Myocyte (in vitro differentiated cells): ENCODE data around the gene POMGNT1. TPM values are rescaled to one million over a fixed set of nuclear protein-coding genes. Genes with fewer than 3 reads are reported as not detected.
A peak's percentile ranks its signal among the peaks of the same experiment; 100 is the strongest.

Experiments
- DNase-seq: peaks from one replicate; pipeline ENCODE4 v3.0.0-alpha.2; 2012; ENCODE audit warnings: low read depth
- total RNA-seq: library from RNA; depleted of rRNA; stranded (reverse); fragments of >200 nt; gene quantifications from 2 replicates; pipeline ENCODE4 v1.2.3, GENCODE V29; 2014

The POMGNT1 gene
- total RNA-seq, 1 donor from 2014 or later, result 142 TPM

GRCh38 chr1:46158312-46159281 lies 39.6 kb downstream of the POMGNT1 start:
- DNase-seq, result no peak

GRCh38 chr1:46157916-46158311 lies 40.3 kb downstream of the POMGNT1 start:
- DNase-seq, result no peak

DNA sequence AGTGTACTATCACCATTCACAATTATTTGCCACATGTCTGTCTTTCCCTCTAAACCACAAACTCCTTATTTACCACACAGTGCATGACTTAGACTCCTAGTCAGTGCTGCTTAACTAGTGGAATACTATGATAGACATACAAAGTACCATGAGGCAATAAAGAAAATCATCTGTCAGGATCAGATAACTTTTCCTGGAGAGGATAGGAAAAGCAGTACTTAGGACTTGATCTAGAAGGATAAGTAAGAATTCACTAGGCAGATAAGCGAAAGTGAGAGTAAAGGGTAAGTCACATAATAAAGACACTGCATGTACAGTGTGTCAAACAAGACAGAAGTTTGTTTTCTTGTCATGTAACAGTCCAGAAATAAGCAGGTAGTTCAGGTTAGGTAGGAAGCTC lies 44.5 kb downstream of the POMGNT1 start:
- peak; percentile 44 for DNase-seq

DNA sequence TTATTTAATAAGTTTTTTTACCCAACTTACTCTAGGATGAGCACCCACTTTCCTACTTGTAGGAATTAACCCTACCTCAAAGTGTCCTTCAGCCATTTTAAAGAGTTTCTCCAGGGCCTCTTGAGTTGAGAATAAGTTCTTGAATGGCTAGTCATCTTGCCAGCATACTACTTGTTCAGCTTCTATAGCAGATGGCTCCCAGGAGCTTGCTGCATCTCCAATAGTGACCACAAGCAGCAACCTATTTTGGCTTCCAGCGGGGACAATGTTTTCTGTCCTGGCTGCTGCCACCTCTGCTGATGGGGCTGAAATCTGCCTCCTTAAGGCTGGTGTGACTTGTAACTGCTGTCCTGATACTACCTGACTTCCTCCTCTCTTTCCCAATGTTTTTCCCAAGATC lies 45.0 kb downstream of the POMGNT1 start:
- DNase-seq, result peak; percentile 65

GRCh38 chr1:46152016-46152415 lies 46.2 kb downstream of the POMGNT1 start:
- DNase-seq, result peak; percentile 88

- no peak for DNase-seq
Measured at GRCh38 chr1:46150085-46150484, 48.1 kb downstream of the POMGNT1 start.

GRCh38 chr1:46148318-46148717 lies 49.9 kb downstream of the POMGNT1 start:
- no peak for DNase-seq

Other genes with a start within 250 kb of the POMGNT1 start
- 27.7 and 28.4 TPM in 2 replicates for gene PIK3R3, start 65.8 kb downstream of the POMGNT1 start, total RNA-seq
- 2.5 and 3.6 TPM in 2 replicates for gene TSPAN1, start 23.3 kb downstream of the POMGNT1 start, total RNA-seq
- gene P3R3URF, start 21.9 kb downstream of the POMGNT1 start, total RNA-seq, result not detected in 2 replicates
- gene LURAP1, start 4.9 kb upstream of the POMGNT1 start, total RNA-seq, result 0.27 and 0.47 TPM in 2 replicates
- gene RAD54L, start 49.3 kb upstream of the POMGNT1 start, total RNA-seq, result 0.52 and 0.59 TPM in 2 replicates
- 97.9 and 104 TPM in 2 replicates for gene LRRC41, start 105.2 kb upstream of the POMGNT1 start, total RNA-seq
- 345 and 386 TPM in 2 replicates for gene UQCRH, start 105.3 kb upstream of the POMGNT1 start, total RNA-seq
- 11.3 and 12.3 TPM in 2 replicates for gene NSUN4, start 142.4 kb upstream of the POMGNT1 start, total RNA-seq
- 0.26 TPM in 1 of 2 replicates, not detected in the other for gene FAAH, start 195.9 kb upstream of the POMGNT1 start, total RNA-seq